Ishikawa (cell line): ENCODE measurements around the gene RGS6.

Source experiments
- CREB1 ChIP-seq: IDR thresholded peaks from 2 replicates; pipeline ENCODE4 v1.6.1; 2012; ENCODE audit warnings: low read depth
- EGR1 ChIP-seq: IDR thresholded peaks from 2 replicates; pipeline ENCODE4 v1.6.1; 2012
- EP300 ChIP-seq: IDR thresholded peaks from 2 replicates; pipeline ENCODE4 v1.6.1; 2012; ENCODE audit warnings: borderline replicate concordance
- FOXM1 ChIP-seq: IDR thresholded peaks from 2 replicates; pipeline ENCODE4 v1.6.1; 2012; ENCODE audit warnings: low read depth, borderline replicate concordance
- MAX ChIP-seq: IDR thresholded peaks from 2 replicates; pipeline ENCODE4 v1.6.1; 2012
- RAD21 ChIP-seq: IDR thresholded peaks from 2 replicates; pipeline ENCODE4 v1.6.1; 2012; ENCODE audit warnings: low read depth
- REST ChIP-seq: IDR thresholded peaks from 2 replicates; pipeline ENCODE4 v1.6.1; 2012; ENCODE audit warnings: low read depth, mild to moderate bottlenecking
- TAF1 ChIP-seq: IDR thresholded peaks from 2 replicates; pipeline ENCODE4 v1.6.1; 2012; ENCODE audit warnings: low read depth, mild to moderate bottlenecking
- TCF12 ChIP-seq: IDR thresholded peaks from 2 replicates; pipeline ENCODE4 v1.6.1; 2012; ENCODE audit warnings: low read depth
- USF1 ChIP-seq: IDR thresholded peaks from 2 replicates; pipeline ENCODE4 v1.6.1; 2012
- YY1 ChIP-seq: IDR thresholded peaks from 2 replicates; pipeline ENCODE4 v1.6.1; 2012; ENCODE audit warnings: low read depth

- TF ChIP-seq TAF1 (no peak), MAX (no peak), REST (no peak), EP300 (no peak), CREB1 (no peak), USF1 (no peak), FOXM1 (no peak), RAD21 (no peak), YY1 (no peak), TCF12 (no peak), EGR1 (no peak)
Measured at GRCh38 chr14:72549854-72550253, 617.6 kb downstream of the RGS6 start.
